ENCODE data around the gene MKNK1. TPM values are rescaled to one million over a fixed set of nuclear protein-coding genes. Genes with fewer than 3 reads are reported as not detected.

The MKNK1 gene
- total and polyA plus RNA-seq, 2 of the 8 experiments (the other 6 are each of a cell fraction or from before 2014, with no cell fraction given) = 13.9 to 21.5 TPM

GRCh38 chr1:46577671-46578070 is 26.4 kb downstream of the MKNK1 start:
- no peak overlapping the region for H3K4me2 ChIP-seq (ENCODE audit: insufficient read depth in 1 of 2, low read depth in 2 of 2, low read length in 2 of 2)
- POLR2A ChIA-PET (ENCODE audit: partially characterized antibody) = interaction anchor here (1.1 kb wide), 1 partner anchor 64 kb away, joined by 3 read pairs; no protein-coding TSS in a partner anchor
- H3K4ac ChIP-seq (replicated peaks; ENCODE audit: insufficient read length, low read depth, low read length) = no peak overlapping the region
- H2BK15ac ChIP-seq (ENCODE audit: low read length) = no peak overlapping the region; the same call in 1 of the 2 replicates
- no peak overlapping the region for H4K5ac ChIP-seq (ENCODE audit: insufficient read length, low read depth, low read length)
- H2BK12ac ChIP-seq (ENCODE audit: low read depth, low read length) = no peak overlapping the region
- H3K23ac ChIP-seq (ENCODE audit: insufficient read length) = no peak overlapping the region
- H4K20me1 ChIP-seq (replicated peaks in 1 of 2; ENCODE audit: control insufficient read depth in 1 of 2, insufficient read depth in 2 of 2, low read length in 2 of 2) = no peaks in the 10 kb centered on the region
- H4K91ac ChIP-seq (replicated peaks; ENCODE audit: insufficient read length, low read length) = no peak overlapping the region
- no peak overlapping the region for H2BK5ac ChIP-seq (ENCODE audit: low read depth, low read length)
- H3K36me3 ChIP-seq (ENCODE audit: control insufficient read depth in 2 of 4, insufficient read depth in 4 of 4, low read length in 3 of 4) = peaks cover 0 to 9% (median 0%) of the 10 kb centered on the region in 4 experiments; a peak in 2 of 8 replicates
- H3K14ac ChIP-seq (ENCODE audit: insufficient read length) = no peak overlapping the region
- FAIRE-seq = no peak
- H3K79me1 ChIP-seq (ENCODE audit: low read depth, low read length) = no peaks in the 10 kb centered on the region
- H3K27me3 ChIP-seq (replicated peaks in 1 of 4; ENCODE audit: control insufficient read depth in 3 of 4, extremely low read depth in 1 of 4, insufficient read depth in 3 of 4, low read length in 3 of 4) = no peaks in the 10 kb centered on the region
- H3K9ac ChIP-seq (replicated peaks in 1 of 4; ENCODE audit: extremely low read depth in 1 of 4, low read depth in 3 of 4, low read length in 3 of 4) = no peak overlapping the region
- H3K4me3 ChIP-seq (ENCODE audit: extremely low read depth in 1 of 4, insufficient read depth in 2 of 4, low read depth in 3 of 4, low read length in 4 of 4) = no peak overlapping the region
- peaks cover 7 to 11% (median 10%) of the 10 kb centered on the region in 4 experiments; a peak in 6 of 7 replicates for H3K4me1 ChIP-seq (replicated peaks in 1 of 4; ENCODE audit: control insufficient read depth in 3 of 4, insufficient read depth in 4 of 4, low read length in 3 of 4)
- no peak overlapping the region for H4K8ac ChIP-seq (ENCODE audit: extremely low read depth, insufficient read depth, low read length)
- H3K27ac ChIP-seq (ENCODE audit: low read depth, low read length) = no peak overlapping the region
- no peak overlapping the region for H2AFZ ChIP-seq (ENCODE audit: low read length)
- H3K79me2 ChIP-seq (ENCODE audit: control insufficient read depth in 1 of 2, insufficient read depth in 2 of 2, low read length in 2 of 2) = no peaks in the 10 kb centered on the region
- no peak for DNase-seq (ENCODE audit: low read depth in 1 of 2, low spot score in 2 of 2)
- no peaks in the 10 kb centered on the region for H3K23me2 ChIP-seq (ENCODE audit: low read depth, low read length)
- CTCF ChIA-PET (ENCODE audit: partially characterized antibody) = interaction anchor here (0.6 to 3.1 kb wide), 3 partner anchors 22 to 889 kb away, joined by 3 to 17 read pairs (median 4); partner anchors contain the start of gene MKNK1
- H2BK20ac ChIP-seq (ENCODE audit: low read length) = no peak overlapping the region
- WGBS, 2 experiments (ENCODE audit: extremely low coverage in 1 of 2, insufficient coverage in 1 of 2, insufficient read length in 1 of 2, insufficient replicate concordance in 2 of 2, low coverage in 1 of 2, low lambda C conversion rate in 2 of 2, missing lambda C conversion rate in 1 of 2) = 86% methylated on average over 4 of the region's 4 CpGs; no CpG with 5 or more reads in 1 of the 2 experiments
- H3K18ac ChIP-seq (ENCODE audit: extremely low read depth, low read length) = no peak overlapping the region
- no peak overlapping the region for H2BK120ac ChIP-seq (replicated peaks; ENCODE audit: low read depth, low read length)
- H2AK5ac ChIP-seq (ENCODE audit: low read depth, low read length) = no peak overlapping the region
- H3K9me3 ChIP-seq (ENCODE audit: insufficient read depth in 2 of 2, low read depth in 1 of 2, low read length in 1 of 2) = no peaks in the 10 kb centered on the region
- no peak overlapping the region for H3K56ac ChIP-seq (replicated peaks; ENCODE audit: insufficient read length, low read depth, low read length)
- TF ChIP-seq SAP30 (IDR thresholded peaks at IDR 0.05; ENCODE audit: insufficient read depth, insufficient replicate concordance, low read length) = no peak
- TF ChIP-seq RFX5 (IDR thresholded peaks at IDR 0.05; ENCODE audit: borderline replicate concordance, low read depth, low read length) = no peak
- TF ChIP-seq, protein P1, sequence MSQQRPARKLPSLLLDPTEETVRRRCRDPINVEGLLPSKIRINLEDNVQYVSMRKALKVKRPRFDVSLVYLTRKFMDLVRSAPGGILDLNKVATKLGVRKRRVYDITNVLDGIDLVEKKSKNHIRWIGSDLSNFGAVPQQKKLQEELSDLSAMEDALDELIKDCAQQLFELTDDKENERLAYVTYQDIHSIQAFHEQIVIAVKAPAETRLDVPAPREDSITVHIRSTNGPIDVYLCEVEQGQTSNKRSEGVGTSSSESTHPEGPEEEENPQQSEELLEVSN (IDR thresholded peaks at IDR 0.05) = no peak
- TF ChIP-seq, protein P2, sequence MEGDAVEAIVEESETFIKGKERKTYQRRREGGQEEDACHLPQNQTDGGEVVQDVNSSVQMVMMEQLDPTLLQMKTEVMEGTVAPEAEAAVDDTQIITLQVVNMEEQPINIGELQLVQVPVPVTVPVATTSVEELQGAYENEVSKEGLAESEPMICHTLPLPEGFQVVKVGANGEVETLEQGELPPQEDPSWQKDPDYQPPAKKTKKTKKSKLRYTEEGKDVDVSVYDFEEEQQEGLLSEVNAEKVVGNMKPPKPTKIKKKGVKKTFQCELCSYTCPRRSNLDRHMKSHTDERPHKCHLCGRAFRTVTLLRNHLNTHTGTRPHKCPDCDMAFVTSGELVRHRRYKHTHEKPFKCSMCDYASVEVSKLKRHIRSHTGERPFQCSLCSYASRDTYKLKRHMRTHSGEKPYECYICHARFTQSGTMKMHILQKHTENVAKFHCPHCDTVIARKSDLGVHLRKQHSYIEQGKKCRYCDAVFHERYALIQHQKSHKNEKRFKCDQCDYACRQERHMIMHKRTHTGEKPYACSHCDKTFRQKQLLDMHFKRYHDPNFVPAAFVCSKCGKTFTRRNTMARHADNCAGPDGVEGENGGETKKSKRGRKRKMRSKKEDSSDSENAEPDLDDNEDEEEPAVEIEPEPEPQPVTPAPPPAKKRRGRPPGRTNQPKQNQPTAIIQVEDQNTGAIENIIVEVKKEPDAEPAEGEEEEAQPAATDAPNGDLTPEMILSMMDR (IDR thresholded peaks at IDR 0.05; ENCODE audit: control extremely low read depth in 1 of 3, insufficient read depth in 1 of 3, low read depth in 1 of 3, low read length in 3 of 3) = no peak
- TF ChIP-seq, protein P3, sequence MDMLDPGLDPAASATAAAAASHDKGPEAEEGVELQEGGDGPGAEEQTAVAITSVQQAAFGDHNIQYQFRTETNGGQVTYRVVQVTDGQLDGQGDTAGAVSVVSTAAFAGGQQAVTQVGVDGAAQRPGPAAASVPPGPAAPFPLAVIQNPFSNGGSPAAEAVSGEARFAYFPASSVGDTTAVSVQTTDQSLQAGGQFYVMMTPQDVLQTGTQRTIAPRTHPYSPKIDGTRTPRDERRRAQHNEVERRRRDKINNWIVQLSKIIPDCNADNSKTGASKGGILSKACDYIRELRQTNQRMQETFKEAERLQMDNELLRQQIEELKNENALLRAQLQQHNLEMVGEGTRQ (IDR thresholded peaks at IDR 0.05; ENCODE audit: low read length) = no peak
- no peak for TF ChIP-seq POLR2A (IDR thresholded peaks at IDR 0.05; ENCODE audit: control extremely low read depth in 1 of 2, low read depth in 2 of 2, low read length in 2 of 2)
- no peak for TF ChIP-seq ASH2L (IDR thresholded peaks at IDR 0.05; ENCODE audit: low read length)
- TF ChIP-seq CEBPB (IDR thresholded peaks at IDR 0.05; ENCODE audit: low read depth, low read length) = no peak

Measured in H1 (cell line).